Astrocyte of the cerebellum (primary cell): ENCODE data around the gene LHX4.

ENCODE experiments used
- DNase-seq: peaks from one replicate; pipeline ENCODE4 v3.0.0-alpha.2; 2011; ENCODE audit warnings: low read depth
- H3K4me3 ChIP-seq: 2 replicates; pipeline ENCODE4 v1.5.1; 2011; ENCODE audit warnings: mild to moderate bottlenecking, low read depth, low read length, moderate library complexity
- in situ Hi-C: cut with HindIII; loops from 2 replicates; pipeline ENCODE4 v1.10.0; 2017; ENCODE audit warnings: low sequenced_read_pairs
- TF ChIP-seq, protein P1 (sequence below): IDR thresholded peaks from 2 replicates; pipeline ENCODE4 v1.5.1; 2012; ENCODE audit warnings: low read length, low read depth, moderate library complexity, mild to moderate bottlenecking; ENCODE audit errors: missing control alignments

The LHX4 gene

DNA sequence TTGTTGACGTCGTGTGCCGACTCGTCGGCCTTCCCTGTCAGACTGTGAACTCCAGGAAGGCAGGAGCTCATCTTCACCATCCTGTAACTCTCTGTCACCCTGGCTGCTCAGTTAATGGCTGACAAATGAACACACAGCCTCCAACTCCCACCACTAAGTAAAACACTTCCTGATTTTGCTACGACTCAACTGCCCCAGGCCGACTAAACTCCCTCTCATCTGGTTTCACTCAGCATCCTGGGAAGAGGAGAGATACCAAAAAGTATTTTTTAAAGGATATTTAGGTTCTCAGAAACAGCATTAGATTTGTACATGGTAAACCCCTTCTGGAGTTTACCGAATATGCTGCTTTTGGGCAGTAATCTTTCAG is 18.2 kb upstream of the LHX4 start:
- TF ChIP-seq, protein P1, sequence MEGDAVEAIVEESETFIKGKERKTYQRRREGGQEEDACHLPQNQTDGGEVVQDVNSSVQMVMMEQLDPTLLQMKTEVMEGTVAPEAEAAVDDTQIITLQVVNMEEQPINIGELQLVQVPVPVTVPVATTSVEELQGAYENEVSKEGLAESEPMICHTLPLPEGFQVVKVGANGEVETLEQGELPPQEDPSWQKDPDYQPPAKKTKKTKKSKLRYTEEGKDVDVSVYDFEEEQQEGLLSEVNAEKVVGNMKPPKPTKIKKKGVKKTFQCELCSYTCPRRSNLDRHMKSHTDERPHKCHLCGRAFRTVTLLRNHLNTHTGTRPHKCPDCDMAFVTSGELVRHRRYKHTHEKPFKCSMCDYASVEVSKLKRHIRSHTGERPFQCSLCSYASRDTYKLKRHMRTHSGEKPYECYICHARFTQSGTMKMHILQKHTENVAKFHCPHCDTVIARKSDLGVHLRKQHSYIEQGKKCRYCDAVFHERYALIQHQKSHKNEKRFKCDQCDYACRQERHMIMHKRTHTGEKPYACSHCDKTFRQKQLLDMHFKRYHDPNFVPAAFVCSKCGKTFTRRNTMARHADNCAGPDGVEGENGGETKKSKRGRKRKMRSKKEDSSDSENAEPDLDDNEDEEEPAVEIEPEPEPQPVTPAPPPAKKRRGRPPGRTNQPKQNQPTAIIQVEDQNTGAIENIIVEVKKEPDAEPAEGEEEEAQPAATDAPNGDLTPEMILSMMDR: no peak
- in situ Hi-C loops: no loop called here
- H3K4me3 ChIP-seq: no peak overlapping the region
- no peak for DNase-seq

GRCh38 chr1:180213401-180214170 is 16.5 kb upstream of the LHX4 start:
- TF ChIP-seq, protein P1: no peak
- DNase-seq: no peak
- no peak overlapping the region for H3K4me3 ChIP-seq
- in situ Hi-C loops: no loop called here

DNA sequence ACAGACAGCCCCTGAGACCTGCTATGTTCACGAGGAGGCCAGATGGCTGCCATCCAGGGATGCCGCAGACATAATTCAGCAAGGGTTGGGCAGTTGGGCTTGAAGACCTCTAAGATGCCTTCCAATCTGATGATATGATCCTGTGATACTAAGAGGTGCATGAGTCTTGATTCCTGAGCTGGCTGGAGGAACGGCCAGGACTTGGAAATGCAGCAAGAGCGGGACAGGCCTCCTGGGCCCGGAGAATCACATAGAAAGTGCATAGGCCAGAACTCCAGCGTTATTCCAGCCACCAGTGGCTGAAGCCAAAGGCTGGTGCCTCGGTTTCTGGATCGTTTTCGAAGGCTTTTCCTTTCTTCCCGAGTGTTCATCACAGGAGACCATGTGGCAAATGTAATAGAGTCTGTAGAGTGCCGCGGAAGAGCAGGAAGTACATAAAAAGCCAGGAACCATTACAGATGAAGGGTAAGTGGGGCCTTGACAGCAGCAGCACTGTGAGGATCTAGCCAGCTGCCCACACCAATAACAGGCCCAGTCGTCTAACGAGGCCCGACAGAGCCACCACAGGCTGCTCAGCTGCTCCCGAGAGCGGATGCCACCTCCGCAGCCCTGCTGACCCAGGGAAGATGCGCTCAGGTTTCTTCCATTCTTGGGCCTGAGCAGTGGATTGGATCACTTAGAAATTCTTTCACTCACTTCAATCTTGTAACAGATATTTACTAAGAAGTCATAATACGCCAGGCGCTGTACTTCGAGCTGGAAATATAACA is 14.0 kb upstream of the LHX4 start:
- DNase-seq: no peak
- TF ChIP-seq, protein P1: no peak
- H3K4me3 ChIP-seq: no peak overlapping the region
- in situ Hi-C loops: no loop called here

DNA sequence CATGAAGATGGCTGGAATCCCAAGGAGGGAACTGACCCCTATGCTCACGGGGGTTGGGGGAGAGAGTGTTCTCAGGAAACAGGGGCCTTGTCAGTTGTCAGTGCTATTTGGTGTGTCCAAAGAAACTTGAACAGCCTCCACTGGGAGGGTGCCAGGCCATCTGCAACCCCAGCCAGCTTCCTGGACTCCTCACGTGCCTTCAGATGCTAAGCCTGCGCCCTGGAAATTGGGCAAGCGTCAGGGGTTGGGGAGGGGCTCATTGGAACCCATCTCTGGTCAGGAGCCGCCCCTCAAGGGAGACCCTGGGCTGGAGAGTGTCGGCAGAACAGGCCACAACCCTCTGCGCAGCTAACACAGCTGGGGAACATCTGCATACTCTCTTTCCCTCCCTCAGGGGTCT is 13.1 kb upstream of the LHX4 start:
- TF ChIP-seq, protein P1: no peak
- H3K4me3 ChIP-seq: no peak overlapping the region
- in situ Hi-C loops: no loop called here
- no peak for DNase-seq

GRCh38 chr1:180218806-180219765 is 11.0 kb upstream of the LHX4 start:
- TF ChIP-seq, protein P1: no peak
- no peak overlapping the region for H3K4me3 ChIP-seq
- in situ Hi-C loops: no loop called here
- DNase-seq: no peak

DNA sequence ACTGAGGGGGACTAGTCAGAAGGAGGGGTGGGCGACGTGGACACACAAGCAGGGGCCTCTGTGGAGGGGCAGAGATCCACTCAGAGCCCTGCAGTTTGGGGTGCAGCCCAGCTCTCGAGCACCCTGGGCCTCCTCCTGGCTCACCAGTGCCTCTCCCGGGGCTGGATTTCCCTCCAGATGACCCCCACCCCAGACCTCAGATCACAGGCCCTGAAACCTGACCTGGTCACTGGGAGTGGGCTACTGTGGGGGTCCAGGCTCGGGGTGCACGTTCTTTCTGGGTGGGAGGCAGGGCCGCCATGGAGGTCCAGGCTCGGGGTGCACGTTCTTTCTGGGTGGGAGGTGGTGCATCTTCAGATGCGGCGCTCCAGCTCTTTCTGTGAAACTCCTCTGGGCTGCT is 10.3 kb upstream of the LHX4 start:
- TF ChIP-seq, protein P1: no peak
- DNase-seq: no peak
- no peak overlapping the region for H3K4me3 ChIP-seq
- in situ Hi-C loops: no loop called here
